Activated CD4-positive, alpha-beta T cell treated with anti-CD3 and anti-CD28 coated beads, Interleukin-2, Interleukin-6, amounts not matched to agents 100 ng/mL and 50 ng/mL, durations not matched to agents 16 hours and 8 hours (primary cell): ENCODE results near the gene COMTD1.
"Not testable (repeated sequence)": the region's sequence is repeated elsewhere in the genome, so short reads cannot be mapped to it uniquely, and the experiment has no call there.

Source experiments
- DNase-seq: peaks from one replicate; pipeline ENCODE4 v3.0.0-alpha.2; 2020

COMTD1 gene

GRCh38 chr10:75189266-75190096 lies 46.3 kb downstream of the COMTD1 start:
- no peak for DNase-seq

- not testable (repeated sequence) for DNase-seq
Observed at GRCh38 chr10:75188522-75188921, 47.2 kb downstream of the COMTD1 start.

DNA sequence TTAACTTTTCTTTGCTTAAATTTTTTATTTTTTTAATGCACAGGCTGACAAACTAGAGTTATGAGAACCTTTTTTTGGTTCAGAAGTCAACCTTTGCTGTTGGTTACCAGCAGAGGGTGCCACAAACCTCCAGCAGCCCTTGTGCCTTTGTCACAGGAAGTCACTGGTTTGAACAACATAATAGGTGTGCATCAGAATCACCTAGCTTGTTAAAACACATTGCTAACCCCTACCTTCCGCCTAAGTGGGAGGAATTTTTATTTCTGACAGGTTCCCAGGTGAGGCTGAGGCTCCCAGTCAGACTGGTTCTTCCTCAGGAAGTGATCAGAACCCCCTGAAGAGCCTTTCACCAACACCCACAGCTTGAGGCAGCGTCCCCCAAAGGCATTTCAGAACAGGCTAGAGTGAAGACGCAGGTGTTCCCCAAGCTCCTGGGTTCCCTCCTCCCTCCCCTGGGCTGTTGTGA lies 47.8 kb downstream of the COMTD1 start:
- peak; percentile 72 for DNase-seq

DNA sequence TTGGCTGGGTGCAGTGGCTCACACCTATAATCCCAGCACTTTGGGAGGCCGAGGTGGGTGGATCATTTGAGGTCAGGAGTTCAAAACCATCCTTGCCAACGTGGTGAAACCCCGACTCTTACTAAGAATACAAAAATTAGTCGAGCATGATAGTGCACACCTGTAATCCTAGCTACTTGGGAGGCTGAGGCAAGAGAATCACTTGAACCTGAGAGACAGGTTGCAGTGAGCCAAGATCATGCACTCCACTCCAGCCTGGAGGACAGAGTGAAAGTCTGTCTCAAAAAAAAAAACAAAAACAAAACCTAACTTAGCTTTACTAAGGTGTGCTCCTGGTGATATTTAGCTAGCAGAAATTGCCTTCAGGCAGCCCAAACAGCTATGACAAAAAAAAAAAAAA lies 49.4 kb downstream of the COMTD1 start:
- no peak for DNase-seq
